Mucosa of descending colon (tissue), 3 donors: Measurements from ENCODE around the gene SMPD3. TPM values are rescaled to one million over a fixed set of nuclear protein-coding genes. Genes with fewer than 3 reads are reported as not detected.

Experiments used
- ATAC-seq: fragments of 200-7000 bp; cut with Tn5 transposase; one replicate; pipeline ENCODE4 v1.9.1; 2020; ENCODE audit warnings: mild to moderate bottlenecking, moderate library complexity
- DNase-seq, 3 donors: peaks; one replicate each; pipeline ENCODE4 v3.0.0-alpha.2; 2020
- H3K36me3 ChIP-seq: fragments of 200-600 bp; one replicate; pipeline ENCODE4 v1.8.0; 2021; ENCODE audit warnings: low read depth, mild to moderate bottlenecking
- H3K4me1 ChIP-seq: fragments of 200-600 bp; one replicate; pipeline ENCODE4 v1.8.0; 2021; ENCODE audit warnings: low read depth, mild to moderate bottlenecking
- H3K4me3 ChIP-seq: fragments of 200-600 bp; one replicate; pipeline ENCODE4 v1.8.0; 2021; ENCODE audit warnings: mild to moderate bottlenecking
- H3K9me3 ChIP-seq: fragments of 200-600 bp; one replicate; pipeline ENCODE4 v1.8.0; 2021; ENCODE audit warnings: mild to moderate bottlenecking
- CTCF ChIP-seq: fragments of 200-600 bp; IDR thresholded peaks from one replicate; pipeline ENCODE4 v1.8.0; 2022; ENCODE audit warnings: antibody characterized with exemption, mild to moderate bottlenecking
- intact Hi-C, 2 donors: fragments of 100-400 bp; cut with DNase I in 1 of 2; cut with micrococcal nuclease in 1 of 2; formaldehyde crosslinking; loops; one replicate each; pipeline versions ENCODE4 v1.11.0 to v1.11.1; 2022; cut with DNase I, micrococcal nuclease
- total RNA-seq, 3 donors: library from RNA; stranded (reverse); fragmentation: NEBNext Ultra II Directional in 2 of 3; extraction: Animal tissue kit (Norgen Biotek cat#: 25700) in 2 of 3; gene quantifications; one replicate each; pipeline versions ENCODE4 v1.2.1 to v1.2.4, GENCODE V29; 2021 to 2023
- donor health status: DM: no; HTN: no; CAD: no; lungs with moderate emphysema.
- donor health status: DM: no; HTN: no; CAD: no.
- donor health status: DM: no; HTN: yes; CAD: no.

SMPD3 gene
- total RNA-seq, 3 donors from 2014 or later: 31.8 to 82.7 (median 62.3) TPM

DNA sequence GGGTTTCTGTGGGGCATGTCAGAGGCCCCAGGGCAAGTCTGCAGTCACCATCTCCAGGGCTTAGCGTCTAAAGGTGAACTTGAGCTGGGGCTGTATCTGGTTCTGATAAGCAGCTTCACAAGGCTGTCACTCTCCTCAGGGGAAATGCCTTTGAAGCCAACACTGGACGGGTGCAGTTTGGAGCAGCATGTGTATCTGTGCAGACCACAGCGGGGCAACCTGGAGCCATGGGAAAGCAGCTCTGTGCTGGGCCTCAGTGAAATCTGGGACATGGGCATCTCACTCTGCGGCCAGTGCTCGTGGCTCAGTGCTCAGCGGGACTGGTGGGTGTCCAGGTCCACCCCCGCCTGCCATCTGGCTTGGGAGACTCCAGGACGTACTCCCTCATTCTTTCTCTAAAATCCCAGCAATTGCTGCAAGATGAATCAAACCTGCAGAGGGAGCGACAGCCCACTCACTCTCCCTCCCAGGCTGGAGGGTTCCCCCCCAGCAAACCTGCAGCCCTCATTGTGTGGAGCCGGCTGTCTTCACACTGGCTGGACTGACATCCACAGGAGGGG is 74.0 kb downstream of the SMPD3 start:
- no peaks in the 10 kb centered on the region for H3K9me3 ChIP-seq
- intact Hi-C loops: no loop called here
- peaks cover 5% of the 10 kb centered on the region for H3K4me1 ChIP-seq
- H3K36me3 ChIP-seq: no peaks in the 10 kb centered on the region
- peak in 1 of 3 donors; percentile 11 for DNase-seq
- no peak overlapping the region for H3K4me3 ChIP-seq
- ATAC-seq: no peak
- no peak for TF ChIP-seq CTCF

DNA sequence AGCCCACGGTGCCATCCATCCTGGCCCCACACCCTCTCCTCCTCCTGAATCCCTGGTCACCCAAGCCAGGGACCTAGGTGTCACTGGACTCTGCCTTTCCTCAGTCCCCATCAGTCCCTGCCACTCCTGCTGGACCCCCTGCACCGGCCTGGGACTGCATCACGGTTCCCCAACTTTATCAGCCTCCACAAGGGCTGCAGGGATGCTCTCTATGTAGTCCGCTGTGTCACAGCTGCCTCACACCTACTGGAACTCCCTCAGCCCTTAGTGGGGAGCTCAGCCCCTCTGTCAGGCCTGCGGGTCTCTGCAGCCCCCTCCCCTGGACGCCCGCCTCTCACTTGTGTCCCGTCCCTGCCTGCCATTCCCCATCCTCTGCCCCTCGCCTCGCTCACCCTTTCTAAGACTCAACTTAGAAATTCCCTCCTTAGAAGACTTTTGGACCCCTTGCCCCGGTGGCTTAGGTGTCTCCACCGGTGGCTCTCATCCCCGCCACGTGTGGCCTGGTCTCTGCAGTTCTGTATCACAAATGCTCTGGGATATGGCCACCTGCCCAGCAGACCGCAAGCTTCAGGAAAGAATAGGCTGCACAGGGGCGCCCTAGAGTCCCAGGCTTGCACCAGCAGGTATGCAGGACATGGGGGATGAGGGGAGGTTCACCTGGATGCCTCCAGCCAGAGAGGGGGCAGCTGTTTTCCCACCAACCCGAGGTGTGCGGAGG is 74.6 kb downstream of the SMPD3 start:
- intact Hi-C loops: no loop called here
- Histone ChIP-seq H3K4me3 (no peak overlapping the region), H3K9me3 (no peaks in the 10 kb centered on the region), H3K36me3 (no peaks in the 10 kb centered on the region), H3K4me1 (peaks cover 5% of the 10 kb centered on the region)
- no peak for DNase-seq
- no peak for ATAC-seq
- no peak for TF ChIP-seq CTCF

DNA sequence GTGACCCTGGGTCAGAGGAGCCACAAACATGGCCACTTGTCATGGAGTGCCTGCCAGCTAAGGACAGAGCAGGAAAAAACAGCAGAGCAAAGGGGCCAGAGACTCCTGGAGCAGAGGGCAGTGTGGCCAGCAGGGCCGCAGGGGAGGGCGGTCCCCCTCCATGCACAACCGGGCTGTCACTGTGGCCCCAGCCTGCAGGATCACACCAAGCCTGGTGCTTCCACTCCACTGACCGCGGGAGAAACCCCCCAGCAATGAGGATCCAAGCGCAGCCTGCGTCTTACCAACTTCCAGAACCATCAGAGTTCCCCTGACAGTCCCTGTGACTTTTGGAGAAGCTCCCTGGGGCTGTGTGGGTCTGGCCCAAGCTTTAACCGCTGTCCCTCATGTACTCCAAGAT is 75.5 kb downstream of the SMPD3 start:
- Histone ChIP-seq H3K36me3 (no peaks in the 10 kb centered on the region), H3K4me1 (peaks cover 5% of the 10 kb centered on the region), H3K4me3 (no peak overlapping the region), H3K9me3 (no peaks in the 10 kb centered on the region)
- DNase-seq (no peak), ATAC-seq (no peak)
- intact Hi-C loops: no loop called here
- no peak for TF ChIP-seq CTCF

- peaks cover 5% of the 10 kb centered on the region for H3K4me1 ChIP-seq
- H3K36me3 ChIP-seq: no peaks in the 10 kb centered on the region
- ATAC-seq (no peak), DNase-seq (no peak)
- no peak overlapping the region for H3K4me3 ChIP-seq
- TF ChIP-seq CTCF: no peak
- intact Hi-C loops: no loop called here
- no peaks in the 10 kb centered on the region for H3K9me3 ChIP-seq
Measured at GRCh38 chr16:68372381-68372720, 76.0 kb downstream of the SMPD3 start.

GRCh38 chr16:68371706-68372380 is 76.5 kb downstream of the SMPD3 start:
- ATAC-seq (no peak), DNase-seq (peak in 1 of 3 donors; percentile 44)
- intact Hi-C loops: no loop called here
- Histone ChIP-seq H3K4me3 (no peak overlapping the region), H3K9me3 (no peaks in the 10 kb centered on the region), H3K4me1 (peaks cover 5% of the 10 kb centered on the region), H3K36me3 (no peaks in the 10 kb centered on the region)
- no peak for TF ChIP-seq CTCF
